HG02588 (cell line): ENCODE results near the gene KLF7.
"Not testable (repeated sequence)": the region's sequence is repeated elsewhere in the genome, so short reads cannot be mapped to it uniquely, and the experiment has no call there.

Source experiments
- ATAC-seq: cut with Tn5 transposase; IDR thresholded peaks from one replicate; pipeline ENCODE4 v1.9.1; 2021; ENCODE audit warnings: mild to moderate bottlenecking, moderate library complexity; ENCODE audit not compliant: unreplicated experiment

The KLF7 gene

DNA sequence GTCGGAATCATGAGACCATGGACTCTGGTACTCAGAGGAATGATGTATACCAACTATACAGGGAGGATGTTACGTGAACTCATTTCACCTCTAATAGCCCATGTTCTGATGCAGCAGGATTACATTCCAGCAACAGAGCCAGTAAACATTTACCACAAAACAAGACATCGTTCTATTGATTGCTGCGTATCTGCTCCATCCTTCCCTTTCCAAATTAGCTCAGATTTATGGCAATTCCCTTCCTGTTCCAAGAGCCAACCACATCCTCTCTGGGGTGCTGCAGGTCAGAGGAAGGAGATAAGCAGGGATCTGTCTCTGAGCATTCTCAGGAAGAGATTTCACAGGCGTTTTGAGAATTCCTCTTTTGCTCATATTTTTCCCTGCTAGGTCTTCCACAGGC is 98.3 kb downstream of the KLF7 start:
- ATAC-seq = no peak

DNA sequence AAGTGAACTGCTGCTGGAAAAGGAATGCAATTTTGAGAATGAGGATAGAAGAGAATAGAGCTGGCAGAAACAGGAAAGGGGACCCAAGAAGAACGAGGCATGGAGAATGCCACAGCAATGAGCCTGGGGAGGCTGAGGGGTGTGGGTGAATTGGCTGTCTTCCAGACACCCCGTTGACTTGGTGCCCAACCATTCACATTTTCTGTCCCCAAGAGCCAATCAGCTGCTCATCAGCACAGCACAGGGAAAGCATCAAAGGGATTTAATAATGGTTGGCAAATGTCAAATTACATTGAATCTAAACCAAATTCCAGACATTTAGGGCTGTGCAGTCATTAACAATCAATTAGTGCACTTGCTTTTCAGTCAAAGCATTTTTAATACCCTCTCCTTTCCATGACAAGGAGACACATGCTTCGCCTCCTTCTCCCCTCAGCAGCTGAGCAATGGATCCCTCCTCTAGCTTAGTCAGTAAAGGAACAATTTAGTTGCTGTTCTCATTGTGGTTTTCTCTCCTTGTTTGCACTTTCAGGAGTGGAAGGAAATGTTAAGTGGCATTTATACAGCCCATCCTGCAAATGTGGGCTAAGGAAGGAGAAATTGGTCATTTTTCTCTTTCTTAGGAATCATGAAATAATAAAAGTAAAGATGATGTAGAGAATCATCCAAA is 98.8 kb downstream of the KLF7 start:
- no peak for ATAC-seq

DNA sequence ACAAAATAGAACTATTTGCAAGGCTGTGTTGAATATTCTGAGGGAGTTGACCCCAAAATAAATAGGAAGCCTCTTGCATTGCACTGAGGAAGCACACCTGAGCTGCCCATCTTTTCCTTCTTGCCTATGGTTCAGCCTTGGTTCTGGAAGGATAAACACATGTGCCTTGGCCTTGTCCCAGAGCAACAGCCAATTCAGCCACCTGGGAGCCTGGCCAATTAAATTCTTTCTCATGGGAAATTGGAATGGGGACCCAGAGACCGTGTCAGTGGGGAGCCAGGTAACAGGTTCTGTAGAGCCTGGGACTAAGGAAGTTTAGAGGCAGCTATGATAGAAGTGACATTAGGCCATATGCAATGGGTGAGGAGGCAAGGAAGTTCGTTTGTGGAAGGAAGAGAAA is 99.6 kb downstream of the KLF7 start:
- ATAC-seq = no peak

DNA sequence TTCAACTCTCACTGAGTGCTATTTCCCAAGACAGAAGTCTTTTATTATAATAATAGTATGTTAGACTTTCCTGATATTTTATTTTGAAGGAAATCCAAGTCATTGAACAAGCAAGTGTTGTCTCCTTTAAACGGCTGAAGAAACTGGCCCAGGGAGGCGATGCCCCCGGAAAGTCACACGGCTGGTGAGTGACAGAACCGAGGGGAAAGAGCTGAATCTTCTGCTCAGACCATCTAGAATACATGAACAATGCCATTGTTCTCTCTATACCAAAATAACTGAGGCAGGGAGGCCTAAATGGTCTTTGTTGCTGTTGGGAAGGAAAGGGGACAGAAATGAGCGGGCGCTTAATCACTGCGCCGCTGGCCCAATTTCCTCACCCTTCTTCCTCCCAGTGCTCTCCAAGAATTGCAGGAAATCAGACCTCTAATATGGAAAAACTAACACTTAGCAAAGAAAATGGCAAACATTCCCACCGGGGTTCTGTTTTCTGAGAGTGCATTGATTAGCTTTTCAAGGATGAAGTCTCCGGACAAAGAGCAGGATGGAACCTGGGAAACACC is 101.5 kb downstream of the KLF7 start:
- no peak for ATAC-seq

DNA sequence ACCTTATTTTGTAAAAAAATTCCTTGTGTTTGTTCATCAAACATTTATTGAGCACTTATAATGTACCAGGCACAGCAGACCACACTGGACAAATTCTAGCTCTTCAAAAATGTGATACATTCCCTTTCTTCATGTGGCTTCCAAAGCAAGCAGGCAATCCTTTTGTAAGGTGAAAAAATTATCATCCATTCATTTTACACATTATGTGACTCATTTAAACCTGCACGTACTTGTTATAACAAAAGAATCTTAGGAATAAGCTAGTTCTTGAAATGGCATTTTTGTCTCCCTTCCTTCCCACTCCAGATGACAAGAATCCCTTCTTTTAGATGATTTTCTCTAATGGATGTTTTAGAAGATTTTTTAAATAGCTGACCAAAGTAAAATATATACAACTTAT is 104.6 kb downstream of the KLF7 start:
- ATAC-seq = no peak

DNA sequence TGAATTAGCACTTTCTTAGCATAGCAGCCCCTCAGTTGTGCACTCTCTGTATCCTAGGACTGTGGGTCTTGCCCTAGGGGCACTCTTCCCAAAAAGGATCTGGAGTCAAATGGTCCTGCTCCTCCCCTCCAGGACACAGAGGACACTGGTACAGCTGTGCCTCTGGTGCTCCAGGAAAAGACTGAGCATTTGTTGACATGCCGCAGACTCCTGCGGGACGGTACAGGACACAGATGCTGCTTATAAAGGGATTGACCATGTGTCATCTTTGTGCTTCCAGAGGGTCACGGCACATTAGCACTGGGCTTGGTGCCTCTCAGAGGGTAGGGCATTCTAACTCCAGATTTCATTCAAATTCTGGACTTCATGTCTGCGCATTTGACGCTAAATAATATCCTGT is 110.5 kb downstream of the KLF7 start:
- ATAC-seq = no peak

DNA sequence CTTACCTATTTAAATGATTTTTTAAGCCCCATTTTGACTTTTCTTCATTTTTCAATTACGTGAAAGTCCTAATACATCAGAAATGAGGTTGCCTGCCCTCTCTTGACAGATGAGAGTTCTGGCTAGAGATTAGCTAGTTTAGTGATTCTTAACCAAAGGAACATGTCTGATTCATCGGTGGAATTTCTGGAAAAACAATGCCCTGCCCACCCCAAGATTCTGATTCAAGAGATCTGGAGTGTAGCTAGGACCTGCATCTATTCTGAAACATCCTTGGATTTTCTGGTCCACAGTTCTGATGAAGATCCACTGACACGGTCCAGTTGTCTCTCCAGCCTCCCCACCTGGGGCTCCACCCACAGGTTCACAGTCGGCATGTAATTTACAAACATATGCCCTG is 111.2 kb downstream of the KLF7 start:
- ATAC-seq = no peak

DNA sequence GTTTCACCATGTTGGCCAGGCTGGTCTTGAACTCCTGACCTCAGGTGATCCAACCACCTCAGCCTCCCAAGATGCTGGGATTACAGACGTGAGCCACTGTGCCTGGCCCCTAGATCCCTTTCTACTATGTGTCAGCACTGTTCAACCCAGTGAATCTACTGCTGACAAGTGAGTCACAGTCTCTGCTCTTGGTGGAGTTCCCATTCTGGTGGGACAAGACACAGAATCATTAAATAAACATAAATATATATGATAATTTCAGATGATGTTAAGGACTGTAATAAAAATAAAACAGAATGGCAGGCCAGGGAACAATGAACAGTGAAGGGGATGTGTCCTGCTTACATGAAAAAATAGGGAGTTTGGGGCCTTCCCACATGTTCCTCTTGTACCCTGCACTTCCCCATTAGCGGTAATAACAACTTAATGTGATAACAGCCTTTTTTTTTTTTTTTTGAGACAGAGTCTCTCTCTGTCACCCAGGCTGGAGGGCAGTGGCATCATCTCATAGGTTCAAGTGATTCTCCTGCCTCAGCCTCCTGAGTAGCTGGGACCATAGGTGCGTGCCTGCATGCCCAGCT is 114.3 kb downstream of the KLF7 start:
- no peak for ATAC-seq

DNA sequence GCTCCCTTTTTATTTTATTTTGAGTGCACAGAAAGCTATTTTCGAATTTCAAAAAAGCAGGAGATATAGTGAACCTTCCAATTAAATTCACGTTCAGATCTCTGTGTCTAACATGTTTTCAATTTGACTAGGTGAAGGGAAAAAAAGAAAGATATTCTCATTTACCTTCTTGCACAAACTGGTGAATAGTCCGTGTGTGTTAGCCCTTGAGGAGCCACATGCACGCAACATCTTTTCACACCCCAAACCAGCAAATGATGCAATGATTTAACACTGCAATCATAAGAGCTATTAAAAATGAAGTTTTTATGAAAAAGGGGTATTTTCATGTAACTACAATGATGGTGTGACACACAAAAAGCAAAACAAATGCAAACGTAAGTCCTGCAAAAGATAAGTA is 116.6 kb downstream of the KLF7 start:
- ATAC-seq = no peak

DNA sequence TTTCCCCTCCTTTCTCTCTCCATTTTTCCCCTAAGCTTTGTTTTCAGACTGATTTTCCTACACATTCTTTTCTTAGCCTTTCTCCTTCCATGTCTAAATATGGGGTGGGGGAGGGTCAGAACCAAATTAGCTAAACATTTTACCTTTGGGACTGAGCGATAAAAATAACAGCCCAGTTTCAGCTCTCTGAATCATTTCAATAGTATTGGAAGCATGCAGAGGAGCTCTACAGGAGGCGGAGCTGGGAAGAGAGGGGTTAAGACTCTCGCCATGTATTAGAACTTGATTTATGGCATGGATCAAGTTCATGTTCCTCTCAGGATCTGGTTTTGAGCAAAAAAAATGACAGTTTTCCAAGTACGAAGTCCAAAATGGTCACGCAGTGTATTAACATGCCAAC is 117.3 kb downstream of the KLF7 start:
- no peak for ATAC-seq

DNA sequence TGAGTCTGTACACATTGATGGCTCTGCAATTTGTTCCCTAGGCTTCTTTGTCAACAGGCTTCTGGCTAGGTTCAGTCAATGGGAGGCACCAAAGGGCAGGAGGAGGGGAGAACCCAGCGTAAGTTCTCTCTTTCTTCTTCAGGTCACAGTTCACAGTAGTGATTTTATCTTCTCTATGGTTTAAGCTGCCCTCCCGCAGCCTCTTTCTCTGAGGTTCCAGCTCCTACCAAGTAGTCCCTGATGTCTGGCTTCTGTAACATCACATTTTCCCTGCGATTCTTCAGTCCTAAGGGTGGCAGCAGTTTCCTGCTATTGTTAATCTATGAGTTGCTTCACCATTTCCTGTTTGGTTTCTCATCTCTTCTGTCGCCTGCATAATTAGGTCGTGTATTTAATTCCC is 119.0 kb downstream of the KLF7 start:
- ATAC-seq = no peak

DNA sequence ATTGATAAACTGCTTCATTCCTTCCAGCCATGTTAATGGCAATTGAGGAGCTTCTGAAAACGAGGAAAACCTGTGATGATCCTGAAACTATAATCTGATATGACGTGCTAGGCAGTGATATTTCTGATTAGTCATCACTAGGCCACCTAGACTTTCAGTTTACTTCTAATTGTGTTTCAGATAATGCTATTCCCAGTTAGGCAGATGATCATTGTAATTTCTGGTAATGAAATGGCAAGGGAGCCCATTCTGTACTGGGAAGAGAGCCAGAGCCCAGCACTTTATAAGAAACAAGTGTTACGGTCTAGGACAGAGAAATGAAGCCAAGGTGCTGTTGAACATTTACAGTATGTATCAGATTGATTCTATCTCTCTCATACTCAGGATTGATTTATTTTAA is 120.2 kb downstream of the KLF7 start:
- ATAC-seq = no peak

DNA sequence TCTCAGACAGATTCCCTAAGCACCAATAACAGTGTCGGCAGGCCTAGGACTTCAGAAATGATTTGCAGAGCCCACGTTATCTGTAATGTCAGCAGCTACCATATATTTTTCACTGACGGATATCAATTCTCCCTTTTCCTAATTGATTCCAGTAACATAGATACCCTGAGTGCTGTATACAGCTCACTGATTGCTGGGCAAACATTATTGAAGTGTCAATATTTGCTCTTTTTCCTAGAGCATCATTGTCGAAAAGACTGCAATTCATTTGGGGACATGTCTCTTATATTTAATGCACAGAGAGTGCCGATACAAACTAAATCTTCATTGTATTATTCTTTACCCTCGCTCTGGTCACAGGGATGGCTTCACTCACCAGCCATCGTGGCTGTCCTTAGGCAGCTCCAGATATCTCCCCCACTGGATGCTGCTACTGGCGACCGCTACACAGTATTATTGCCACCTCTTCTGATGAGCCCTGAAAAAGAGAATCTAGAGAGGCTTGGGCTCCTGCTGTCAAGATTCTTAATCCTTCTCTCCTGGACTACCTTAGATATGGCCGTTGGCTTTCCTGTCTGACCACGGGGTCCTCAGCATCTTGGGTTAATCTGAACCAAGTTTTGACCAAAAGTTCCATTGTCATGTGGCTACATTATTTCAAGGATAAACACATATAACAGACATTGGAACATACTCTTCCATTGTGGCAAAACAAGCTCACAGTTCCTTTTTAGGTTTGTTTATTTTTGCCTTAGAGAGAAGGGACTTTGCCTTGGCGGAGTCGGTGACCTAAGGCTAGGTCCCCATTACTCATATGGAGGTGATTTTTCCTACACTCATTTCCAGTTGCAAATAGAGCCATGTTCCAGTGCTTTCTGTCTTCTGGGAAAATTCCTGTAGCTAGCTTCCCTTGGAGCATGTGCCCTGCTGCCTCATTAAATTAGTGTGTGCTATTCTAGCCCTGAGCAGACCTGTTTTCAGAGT is 121.1 kb downstream of the KLF7 start:
- no peak for ATAC-seq

DNA sequence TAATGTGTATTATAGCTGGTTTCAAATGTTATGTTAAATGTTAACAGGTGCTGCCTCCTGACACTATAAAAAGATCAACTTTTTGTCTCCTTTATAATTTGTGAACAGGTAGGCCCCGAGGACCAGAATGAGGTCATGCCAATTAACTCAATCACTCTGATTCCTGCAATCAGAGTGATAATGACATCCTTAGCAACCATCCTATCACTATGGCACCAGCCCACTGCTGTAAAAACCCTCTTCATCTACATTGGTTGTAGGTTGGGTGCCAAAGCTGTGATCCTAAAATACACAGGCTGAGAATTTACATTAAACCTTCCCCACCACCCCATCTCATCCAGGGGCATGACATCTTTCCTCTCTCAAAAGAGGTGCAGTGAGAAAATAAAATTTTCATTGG is 122.9 kb downstream of the KLF7 start:
- no peak for ATAC-seq

DNA sequence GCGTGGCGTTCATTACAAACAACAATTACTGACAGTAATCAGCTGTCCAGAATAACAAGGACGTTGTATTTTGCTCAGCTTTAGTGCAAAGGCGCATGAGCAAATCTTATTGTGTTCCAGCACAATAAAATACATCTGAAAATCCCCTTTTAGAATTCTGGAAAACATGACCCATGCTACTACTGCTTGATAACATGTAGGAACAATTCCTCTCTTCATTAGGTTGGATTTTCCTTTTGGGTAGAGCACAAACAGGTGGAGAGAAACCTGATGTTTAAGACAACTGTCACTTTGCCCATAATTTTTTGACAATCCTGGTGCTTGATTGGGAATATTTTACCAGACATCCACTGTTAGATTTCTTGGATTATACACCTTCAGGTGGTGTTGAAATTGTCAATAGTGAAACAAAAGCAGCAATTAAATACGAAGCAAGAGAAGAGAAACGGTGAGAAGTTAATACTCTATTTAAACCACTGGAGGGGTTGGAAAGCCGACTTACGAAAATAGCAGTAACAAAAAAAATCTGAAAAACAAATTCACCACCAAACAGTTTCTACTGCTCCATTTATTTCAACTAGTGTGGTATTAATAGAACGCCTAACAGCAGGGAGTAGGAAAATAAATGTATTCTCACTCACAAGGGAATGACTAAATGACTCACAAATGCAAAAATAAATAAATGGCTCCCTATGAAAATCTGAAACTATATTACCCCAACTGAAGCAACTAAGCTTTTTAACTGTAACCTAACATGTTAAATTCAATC is 123.8 kb downstream of the KLF7 start:
- no peak for ATAC-seq

DNA sequence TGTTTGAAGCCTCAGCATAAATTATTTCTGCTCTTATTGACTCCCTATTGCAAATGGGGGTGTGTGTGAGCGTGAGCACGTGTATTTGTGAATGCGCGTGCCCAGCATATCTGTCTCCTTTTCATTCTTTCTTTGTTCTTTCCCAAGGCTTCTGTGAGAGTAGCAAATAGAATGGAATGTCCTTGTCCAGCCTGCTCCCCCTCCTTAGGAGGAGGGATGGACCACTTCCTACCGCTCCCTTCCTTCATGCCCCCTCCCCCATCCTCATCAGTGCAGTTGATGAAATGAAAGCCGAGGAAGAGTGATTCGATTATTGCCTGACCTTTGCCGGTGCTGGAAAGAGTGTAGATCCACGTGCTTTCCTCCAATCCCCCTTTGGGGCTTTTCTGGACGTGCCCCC is 124.5 kb downstream of the KLF7 start:
- ATAC-seq = no peak

DNA sequence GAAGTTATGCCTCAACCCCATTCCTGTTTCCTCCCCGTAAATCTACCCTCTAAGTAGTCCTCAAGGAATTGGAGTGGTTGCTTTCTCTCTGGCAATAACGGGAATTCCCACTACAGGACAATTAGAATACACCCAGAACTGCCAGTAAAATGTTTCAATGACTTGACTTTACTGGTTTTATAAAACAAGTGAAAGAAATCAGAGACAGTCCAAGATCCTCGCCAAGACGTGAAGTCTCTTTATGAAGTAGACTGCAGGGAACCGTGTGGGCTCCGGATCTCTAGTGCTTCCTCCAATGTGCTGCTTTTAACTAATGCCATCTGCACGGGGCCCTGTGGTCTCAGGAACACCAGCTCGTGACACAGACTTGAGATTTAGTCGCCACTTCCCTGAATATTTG is 125.1 kb downstream of the KLF7 start:
- ATAC-seq = no peak

DNA sequence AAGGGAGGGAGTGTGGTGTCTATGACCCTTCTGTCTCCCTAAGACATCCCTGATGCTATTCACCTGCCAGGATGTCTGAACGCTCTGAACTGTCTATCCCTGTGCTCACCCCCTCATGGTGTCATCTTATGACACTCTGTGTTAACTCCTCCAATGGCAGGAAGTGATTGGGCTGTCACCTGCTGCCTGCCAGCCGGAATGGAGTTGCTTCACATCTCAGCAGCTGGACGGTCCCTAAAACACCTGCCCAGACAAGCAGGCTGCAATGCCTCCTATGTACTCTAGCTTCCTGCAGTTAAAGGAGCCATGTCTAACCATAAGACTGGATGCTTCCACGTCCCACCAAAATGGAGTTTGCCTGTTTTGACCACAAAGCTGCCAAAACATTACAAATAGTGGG is 126.5 kb downstream of the KLF7 start:
- ATAC-seq = no peak

DNA sequence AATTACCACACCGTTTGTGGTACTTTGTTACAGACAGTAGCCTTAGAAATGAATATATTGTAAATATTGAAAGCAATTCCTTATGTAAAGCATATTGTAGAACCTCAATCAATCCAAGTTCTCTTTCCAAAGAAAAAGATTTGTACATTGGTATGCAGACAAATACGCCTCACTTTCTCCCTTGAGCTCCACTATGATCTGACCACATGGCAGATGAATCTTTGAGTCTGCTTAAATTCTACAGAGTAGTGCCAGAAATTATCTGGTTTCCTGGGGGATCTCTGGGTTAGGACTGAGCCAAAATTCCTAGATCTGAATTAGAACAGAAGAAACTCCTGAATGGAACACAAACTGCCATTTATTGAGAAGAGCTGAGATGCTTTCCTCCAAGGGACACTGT is 127.4 kb downstream of the KLF7 start:
- no peak for ATAC-seq

DNA sequence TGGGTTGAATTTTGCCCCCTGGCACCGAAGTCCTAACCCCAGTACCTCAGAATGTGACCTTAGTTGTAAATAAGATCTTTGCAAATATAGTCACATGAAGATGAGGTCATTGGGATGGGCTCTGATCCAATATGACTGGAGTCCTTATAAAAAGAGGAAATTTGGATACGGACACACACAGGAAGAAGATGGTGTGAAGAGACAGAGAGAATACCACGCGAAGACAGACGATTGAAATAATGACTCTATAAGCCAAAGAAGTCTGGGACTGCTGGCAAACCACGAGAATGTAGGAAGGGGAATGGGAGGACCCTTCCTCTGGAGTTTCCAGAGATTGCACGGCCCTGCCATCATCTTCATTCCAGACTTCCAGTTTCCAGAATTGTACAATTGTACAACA is 127.9 kb downstream of the KLF7 start:
- ATAC-seq = no peak

DNA sequence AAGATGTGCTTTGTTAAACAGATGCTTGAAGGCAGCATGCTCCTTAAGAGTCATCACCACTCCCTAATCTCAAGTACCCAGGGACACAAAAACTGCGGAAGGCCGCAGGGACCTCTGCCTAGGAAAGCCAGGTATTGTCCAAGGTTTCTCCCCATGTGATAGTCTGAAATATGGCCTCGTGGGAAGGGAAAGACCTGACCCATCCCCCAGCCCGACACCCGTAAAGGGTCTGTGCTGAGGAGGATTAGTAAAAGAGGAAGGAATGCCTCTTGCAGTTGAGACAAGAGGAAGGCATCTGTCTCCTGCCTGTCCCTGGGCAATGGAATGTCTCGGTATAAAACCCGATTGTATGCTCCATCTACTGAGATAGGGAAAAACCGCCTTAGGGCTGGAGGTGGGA is 128.7 kb downstream of the KLF7 start:
- not testable (repeated sequence) for ATAC-seq
